Measurements from ENCODE around the gene ADISSP. TPM values are rescaled to one million over a fixed set of nuclear protein-coding genes. Genes with fewer than 3 reads are reported as not detected.

ADISSP gene
- total and polyA plus RNA-seq, 2 of the 8 experiments (the other 6 are each of a cell fraction or from before 2014, with no cell fraction given), result 111 to 141 TPM

GRCh38 chr20:3771552-3772058 is 4.1 kb upstream of the ADISSP start:
- ChIA-PET CTCF (ENCODE audit: partially characterized antibody) (interaction anchor here (0.7 to 1.8 kb wide), 5 partner anchors 11 to 83 kb away, joined by 3 to 8 read pairs (median 4); no protein-coding TSS in a partner anchor), POLR2A (ENCODE audit: partially characterized antibody) (no interaction called here)
- no peak overlapping the region for H3K4me2 ChIP-seq (ENCODE audit: insufficient read depth in 1 of 2, low read depth in 2 of 2, low read length in 2 of 2)
- peaks cover 2 to 12% (median 4%) of the 10 kb centered on the region in 4 experiments; a peak in 5 of 7 replicates for H3K4me1 ChIP-seq (replicated peaks in 1 of 4; ENCODE audit: control insufficient read depth in 3 of 4, insufficient read depth in 4 of 4, low read length in 3 of 4)
- H4K20me1 ChIP-seq (replicated peaks in 1 of 2; ENCODE audit: control insufficient read depth in 1 of 2, insufficient read depth in 2 of 2, low read length in 2 of 2), result no peaks in the 10 kb centered on the region
- no peak overlapping the region for H3K27ac ChIP-seq (ENCODE audit: low read depth, low read length)
- H2BK12ac ChIP-seq (ENCODE audit: low read depth, low read length), result no peak overlapping the region
- H2AFZ ChIP-seq (ENCODE audit: low read length), result no peak overlapping the region
- peaks cover 11% of the 10 kb centered on the region; the same call in 1 of the 2 replicates for H3K23me2 ChIP-seq (ENCODE audit: low read depth, low read length)
- no peak overlapping the region for H4K91ac ChIP-seq (replicated peaks; ENCODE audit: insufficient read length, low read length)
- no peak overlapping the region for H3K4me3 ChIP-seq (ENCODE audit: extremely low read depth in 1 of 4, insufficient read depth in 2 of 4, low read depth in 3 of 4, low read length in 4 of 4)
- WGBS, 2 experiments (ENCODE audit: extremely low coverage in 1 of 2, insufficient coverage in 1 of 2, insufficient read length in 1 of 2, insufficient replicate concordance in 2 of 2, low coverage in 1 of 2, low lambda C conversion rate in 2 of 2, missing lambda C conversion rate in 1 of 2), result 83% methylated on average over 7 of the region's 7 CpGs; no CpG with 5 or more reads in 1 of the 2 experiments
- no peak overlapping the region for H3K56ac ChIP-seq (replicated peaks; ENCODE audit: insufficient read length, low read depth, low read length)
- no peak overlapping the region for H3K23ac ChIP-seq (ENCODE audit: insufficient read length)
- FAIRE-seq, result no peak
- H2BK15ac ChIP-seq (ENCODE audit: low read length), result no peak overlapping the region
- no peak overlapping the region for H3K4ac ChIP-seq (replicated peaks; ENCODE audit: insufficient read length, low read depth, low read length)
- no peak overlapping the region for H3K14ac ChIP-seq (ENCODE audit: insufficient read length)
- H3K18ac ChIP-seq (ENCODE audit: extremely low read depth, low read length), result no peak overlapping the region
- no peak overlapping the region for H2BK120ac ChIP-seq (replicated peaks; ENCODE audit: low read depth, low read length)
- H2BK5ac ChIP-seq (ENCODE audit: low read depth, low read length), result no peak overlapping the region
- peaks cover 0 to 1% (median 0%) of the 10 kb centered on the region in 4 experiments; a peak in 3 of 7 replicates for H3K27me3 ChIP-seq (replicated peaks in 1 of 4; ENCODE audit: control insufficient read depth in 3 of 4, extremely low read depth in 1 of 4, insufficient read depth in 3 of 4, low read length in 3 of 4)
- H3K9ac ChIP-seq (replicated peaks in 1 of 4; ENCODE audit: extremely low read depth in 1 of 4, low read depth in 3 of 4, low read length in 3 of 4), result no peak overlapping the region
- no peak overlapping the region for H2AK5ac ChIP-seq (ENCODE audit: low read depth, low read length)
- H3K79me1 ChIP-seq (ENCODE audit: low read depth, low read length), result 0 out of 2 replicates have a peak, but pooled peaks cover under 1% of the 10 kb centered on the region
- DNase-seq (ENCODE audit: low read depth in 1 of 2, low spot score in 2 of 2), result no peak
- no peak overlapping the region for H4K8ac ChIP-seq (ENCODE audit: extremely low read depth, insufficient read depth, low read length)
- no peaks in the 10 kb centered on the region for H3K36me3 ChIP-seq (ENCODE audit: control insufficient read depth in 2 of 4, insufficient read depth in 4 of 4, low read length in 3 of 4)
- no peak overlapping the region for H2BK20ac ChIP-seq (ENCODE audit: low read length)
- no peak overlapping the region for H4K5ac ChIP-seq (ENCODE audit: insufficient read length, low read depth, low read length)
- H3K9me3 ChIP-seq (ENCODE audit: insufficient read depth in 2 of 2, low read depth in 1 of 2, low read length in 1 of 2), result no peaks in the 10 kb centered on the region; a peak in 1 of 4 replicates
- H3K79me2 ChIP-seq (ENCODE audit: control insufficient read depth in 1 of 2, insufficient read depth in 2 of 2, low read length in 2 of 2), result peaks cover 0 to 5% of the 10 kb centered on the region in 2 experiments; a peak in 1 of 4 replicates
- TF ChIP-seq SP2 (IDR thresholded peaks at IDR 0.05; ENCODE audit: low read length) (no peak), JUND (IDR thresholded peaks at IDR 0.05; ENCODE audit: low read length) (no peak), CEBPB (IDR thresholded peaks at IDR 0.05; ENCODE audit: low read depth, low read length) (no peak), SIX5 (IDR thresholded peaks at IDR 0.05; ENCODE audit: low read depth, low read length) (no peak), SIRT6 (IDR thresholded peaks at IDR 0.05; ENCODE audit: low read length) (no peak), HDAC2 (IDR thresholded peaks at IDR 0.05; ENCODE audit: borderline replicate concordance in 1 of 2, low read depth in 2 of 2, low read length in 2 of 2) (no peak), MAX (IDR thresholded peaks at IDR 0.05) (no peak), SUZ12 (IDR thresholded peaks at IDR 0.05; ENCODE audit: low read length) (no peak), CHD1 (IDR thresholded peaks at IDR 0.05; ENCODE audit: low read depth, low read length) (no peak), USF2 (IDR thresholded peaks at IDR 0.05; ENCODE audit: low read length) (no peak)
